ENCODE measurements around the gene ITCH. TPM values are rescaled to one million over a fixed set of nuclear protein-coding genes. Genes with fewer than 3 reads are reported as not detected.

Gene ITCH
- polyA plus RNA-seq, 3 donors, result 40.9 to 54.4 (median 48.7) TPM

- DNase-seq, result no peak
Measured at GRCh38 chr20:34528921-34529297, 165.8 kb downstream of the ITCH start.

GRCh38 chr20:34529742-34530141 lies 166.7 kb downstream of the ITCH start:
- DNase-seq, result no peak

- no peak for DNase-seq
Measured at GRCh38 chr20:34530342-34530741, 167.3 kb downstream of the ITCH start.

- DNase-seq, result no peak
Measured at GRCh38 chr20:34531608-34532265, 168.7 kb downstream of the ITCH start.

- no peak for DNase-seq
Measured at GRCh38 chr20:34532320-34532719, 169.2 kb downstream of the ITCH start.

- no peak for DNase-seq
Measured at GRCh38 chr20:34532756-34533155, 169.7 kb downstream of the ITCH start.

- no peak for DNase-seq
Measured at GRCh38 chr20:34534391-34535165, 171.5 kb downstream of the ITCH start.

- no peak for DNase-seq
Measured at GRCh38 chr20:34535301-34535840, 172.3 kb downstream of the ITCH start.

- DNase-seq, result no peak
Measured at GRCh38 chr20:34535857-34536256, 172.8 kb downstream of the ITCH start.

GRCh38 chr20:34536798-34537394 lies 173.8 kb downstream of the ITCH start:
- DNase-seq, result no peak

GRCh38 chr20:34537651-34538050 lies 174.6 kb downstream of the ITCH start:
- no peak for DNase-seq

- DNase-seq, result no peak
Measured at GRCh38 chr20:34538671-34539123, 175.6 kb downstream of the ITCH start.

GRCh38 chr20:34539756-34540155 lies 176.7 kb downstream of the ITCH start:
- no peak for DNase-seq

GRCh38 chr20:34540596-34541263 lies 177.7 kb downstream of the ITCH start:
- no peak for DNase-seq

GRCh38 chr20:34541264-34541901 lies 178.3 kb downstream of the ITCH start:
- no peak for DNase-seq

GRCh38 chr20:34541917-34542316 lies 178.8 kb downstream of the ITCH start:
- DNase-seq, result no peak

- DNase-seq, result no peak
Measured at GRCh38 chr20:34542439-34542838, 179.4 kb downstream of the ITCH start.

GRCh38 chr20:34543463-34544056 lies 180.5 kb downstream of the ITCH start:
- no peak for DNase-seq

GRCh38 chr20:34544109-34544796 lies 181.2 kb downstream of the ITCH start:
- DNase-seq, result no peak

- no peak for DNase-seq
Measured at GRCh38 chr20:34546751-34547181, 183.7 kb downstream of the ITCH start.
